HFFc6 (cell line): ENCODE measurements around the gene RGS19. TPM values are rescaled to one million over a fixed set of nuclear protein-coding genes. Genes with fewer than 3 reads are reported as not detected.

Source experiments
- DNase-seq: peaks from one replicate; pipeline ENCODE4 v3.0.0-alpha.2; 2018
- H3K27ac Mint-ChIP-seq: 2 replicates; pipeline ENCODE4 v1.8.0; 2020; ENCODE audit warnings: mild to moderate bottlenecking, mixed read lengths
- H3K27me3 Mint-ChIP-seq: 2 replicates; pipeline ENCODE4 v1.8.0; 2021; ENCODE audit warnings: mild to moderate bottlenecking, moderate library complexity, mixed read lengths; ENCODE audit not compliant: insufficient read depth
- H3K36me3 Mint-ChIP-seq: 2 replicates; pipeline ENCODE4 v1.8.0; 2021; ENCODE audit warnings: low read depth, mixed read lengths
- H3K4me1 Mint-ChIP-seq: 2 replicates; pipeline ENCODE4 v1.8.0; 2020; ENCODE audit warnings: low read depth, mixed read lengths
- H3K4me3 Mint-ChIP-seq: 2 replicates; pipeline ENCODE4 v1.8.0; 2020; ENCODE audit warnings: mild to moderate bottlenecking, moderate library complexity, mixed read lengths
- H3K9me3 Mint-ChIP-seq: 2 replicates; pipeline ENCODE4 v1.8.0; 2020; ENCODE audit warnings: mild to moderate bottlenecking, mixed read lengths
- CTCF ChIP-seq: fragments of 200-600 bp; sonication (generic); IDR thresholded peaks from 2 replicates; pipeline ENCODE4 v1.5.0; 2021; ENCODE audit warnings: antibody characterized with exemption, mild to moderate bottlenecking
- total RNA-seq, 6 experiments: library from RNA; stranded (reverse); fragmentation: NEBNext Ultra II Directional; extraction: Animal tissue kit (Norgen Biotek cat#: 25700); gene quantifications; 2 replicates in 1 of 6; 3 replicates in 5 of 6; pipeline ENCODE4 v1.2.3, GENCODE V29; 2021

The RGS19 gene
- total RNA-seq, 6 experiments from 2014 or later, result 11.0 to 16.3 (median 12.9) TPM

- DNase-seq, result no peak
- Mint-ChIP-seq H3K9me3 (no peaks in the 10 kb centered on the region), H3K4me1 (no peaks in the 10 kb centered on the region), H3K27me3 (peaks cover 21% of the 10 kb centered on the region), H3K27ac (no peak overlapping the region), H3K36me3 (no peaks in the 10 kb centered on the region), H3K4me3 (no peak overlapping the region)
- TF ChIP-seq CTCF, result no peak
These were observed 35.1 kb upstream of the RGS19 start for GRCh38 chr20:64114356-64114971.

GRCh38 chr20:64113796-64114355 is 34.6 kb upstream of the RGS19 start:
- H3K9me3 Mint-ChIP-seq, result no peaks in the 10 kb centered on the region
- no peak for TF ChIP-seq CTCF
- H3K4me3 Mint-ChIP-seq, result no peak overlapping the region
- H3K36me3 Mint-ChIP-seq, result no peaks in the 10 kb centered on the region
- no peak overlapping the region for H3K27ac Mint-ChIP-seq
- H3K27me3 Mint-ChIP-seq, result peaks cover 24% of the 10 kb centered on the region
- no peak for DNase-seq
- no peaks in the 10 kb centered on the region for H3K4me1 Mint-ChIP-seq

- Mint-ChIP-seq H3K36me3 (no peaks in the 10 kb centered on the region), H3K4me3 (no peak overlapping the region), H3K27ac (no peak overlapping the region), H3K27me3 (peaks cover 26% of the 10 kb centered on the region), H3K4me1 (no peaks in the 10 kb centered on the region), H3K9me3 (no peaks in the 10 kb centered on the region)
- DNase-seq, result no peak
- no peak for TF ChIP-seq CTCF
These were observed 34.1 kb upstream of the RGS19 start for GRCh38 chr20:64113444-64113775.

- no peaks in the 10 kb centered on the region for H3K9me3 Mint-ChIP-seq
- H3K27ac Mint-ChIP-seq, result no peak overlapping the region
- no peak for DNase-seq
- no peak for TF ChIP-seq CTCF
- H3K36me3 Mint-ChIP-seq, result no peaks in the 10 kb centered on the region
- H3K27me3 Mint-ChIP-seq, result peaks cover 26% of the 10 kb centered on the region
- H3K4me3 Mint-ChIP-seq, result no peak overlapping the region
- no peaks in the 10 kb centered on the region for H3K4me1 Mint-ChIP-seq
These were observed 33.5 kb upstream of the RGS19 start for GRCh38 chr20:64112691-64113443.

GRCh38 chr20:64111841-64112641 is 32.7 kb upstream of the RGS19 start:
- no peak for TF ChIP-seq CTCF
- H3K27ac Mint-ChIP-seq, result no peak overlapping the region
- no peaks in the 10 kb centered on the region for H3K36me3 Mint-ChIP-seq
- H3K4me1 Mint-ChIP-seq, result no peaks in the 10 kb centered on the region
- DNase-seq, result no peak
- H3K27me3 Mint-ChIP-seq, result peaks cover 28% of the 10 kb centered on the region
- H3K4me3 Mint-ChIP-seq, result no peak overlapping the region
- no peaks in the 10 kb centered on the region for H3K9me3 Mint-ChIP-seq
